Suppressor macrophage treated with lipopolysaccharide for 1 hour (primary cell): ENCODE results near the gene LCE7A.

Source experiments
- DNase-seq, 3 donors: peaks; one replicate each; pipeline ENCODE4 v3.0.0-alpha.2; 2020 to 2022

LCE7A gene

GRCh38 chr1:152880907-152881306 is 21.1 kb downstream of the LCE7A start:
- no peak for DNase-seq

DNA sequence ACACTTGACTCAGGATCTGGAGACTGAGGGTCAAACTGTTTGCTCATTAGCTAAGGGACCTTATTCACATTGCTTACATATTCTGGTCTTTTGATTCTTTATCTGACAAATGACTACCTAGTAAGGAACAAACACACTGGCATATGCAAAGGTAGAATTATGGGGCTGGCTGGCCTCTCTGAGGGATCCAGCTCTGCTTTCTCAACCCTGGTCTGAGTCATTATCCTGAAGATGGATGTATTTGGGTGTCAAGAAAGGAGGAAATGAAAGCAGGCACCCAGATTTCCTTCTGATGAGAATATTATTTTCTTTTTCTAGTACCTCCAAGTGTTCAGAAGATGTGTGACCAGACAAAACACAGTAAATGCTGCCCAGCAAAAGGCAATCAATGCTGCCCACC is 24.3 kb downstream of the LCE7A start:
- peak in 1 of 3 donors; percentile 16 for DNase-seq

- no peak for DNase-seq
Observed at GRCh38 chr1:152884506-152884905, 24.7 kb downstream of the LCE7A start.

- DNase-seq: no peak
Observed at GRCh38 chr1:152884966-152885624, 25.3 kb downstream of the LCE7A start.

- DNase-seq: no peak
Observed at GRCh38 chr1:152886085-152886484, 26.3 kb downstream of the LCE7A start.

DNA sequence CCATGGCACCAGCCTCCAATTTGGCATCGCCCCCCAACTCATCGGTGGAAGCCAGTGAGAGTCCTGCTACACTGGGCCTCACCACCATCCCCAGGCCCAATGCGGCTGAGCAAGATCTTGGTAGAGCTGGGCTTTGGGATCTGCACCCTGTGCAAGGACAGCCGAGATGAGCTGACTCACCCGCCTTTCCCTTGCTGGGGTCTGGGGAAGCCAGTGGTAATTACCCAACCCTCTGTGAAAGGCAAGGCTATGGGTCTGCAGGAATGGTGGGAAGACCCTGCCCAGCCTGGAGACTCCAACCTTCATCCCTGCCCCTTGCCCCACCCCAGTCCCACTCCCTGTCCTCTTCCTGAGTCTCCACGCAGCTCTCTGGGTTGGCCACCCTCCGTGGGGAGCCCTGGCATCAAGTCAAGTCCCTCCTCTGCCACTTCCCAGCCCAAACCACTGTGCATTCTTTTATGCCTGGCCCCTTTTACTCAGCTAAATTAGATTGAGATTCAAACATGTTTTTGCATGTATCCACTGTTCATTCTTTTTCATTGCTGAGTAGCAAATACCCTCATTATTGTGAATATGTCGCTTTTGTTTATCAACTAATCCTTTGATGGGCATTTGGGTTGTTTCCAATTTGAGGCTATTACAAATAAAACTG is 27.1 kb downstream of the LCE7A start:
- no peak for DNase-seq

DNA sequence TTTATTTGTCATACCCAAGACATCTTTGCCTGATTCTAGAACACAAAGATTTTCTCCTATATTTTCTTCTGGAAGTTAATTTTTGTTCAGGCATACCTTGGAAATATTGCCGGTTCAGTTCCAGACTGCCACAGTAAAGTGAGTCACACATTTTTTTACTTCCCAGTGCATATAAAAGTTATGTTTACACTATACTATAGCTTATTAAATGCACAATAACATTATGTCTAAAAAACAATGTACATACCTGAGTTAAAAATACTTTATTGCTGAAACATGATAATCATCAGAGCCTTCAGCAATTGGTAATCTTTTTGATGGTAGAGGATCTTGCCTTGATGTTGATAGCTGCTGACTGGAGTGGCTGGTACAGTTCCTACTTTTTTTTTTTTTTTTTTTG is 28.3 kb downstream of the LCE7A start:
- no peak for DNase-seq

DNA sequence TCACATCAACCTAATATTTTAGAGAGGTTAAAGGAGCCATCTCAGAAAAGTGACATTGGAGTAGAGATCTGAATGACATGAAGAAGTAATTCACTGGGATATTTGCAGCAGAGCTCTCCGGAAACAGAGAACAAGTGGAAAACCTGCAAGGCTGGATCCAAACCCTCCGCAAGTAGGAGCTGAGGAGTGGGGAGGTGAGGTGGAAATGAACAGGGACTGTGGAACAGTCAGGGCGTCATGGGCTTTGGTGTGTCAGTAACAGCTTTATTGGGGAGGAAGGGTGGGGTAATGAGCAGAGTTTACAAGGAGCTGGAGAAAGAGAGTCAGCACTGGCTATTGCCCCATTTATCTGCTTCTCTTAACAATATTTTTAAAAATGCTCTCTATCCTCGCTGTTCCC is 39.2 kb downstream of the LCE7A start:
- DNase-seq: no peak

DNA sequence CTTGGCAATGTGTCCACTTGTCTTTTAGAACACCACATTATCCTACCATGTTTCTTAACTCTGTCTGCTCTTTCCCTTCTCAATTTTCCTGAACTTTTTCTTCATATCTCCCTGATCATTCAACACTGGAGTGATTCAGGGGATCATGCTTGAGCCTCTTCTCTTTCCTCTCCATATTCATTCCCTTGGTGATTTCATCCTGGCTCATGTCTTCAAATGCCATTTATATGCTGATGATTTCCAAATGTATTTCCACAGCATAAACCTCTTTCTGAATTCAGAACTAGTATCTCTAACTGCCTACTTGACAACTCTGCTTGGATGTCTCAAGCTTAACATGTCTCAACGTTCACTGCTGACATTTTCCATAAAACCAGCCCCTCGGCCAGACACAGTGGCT is 40.1 kb downstream of the LCE7A start:
- no peak for DNase-seq

GRCh38 chr1:152901631-152902030 is 41.8 kb downstream of the LCE7A start:
- DNase-seq: no peak

GRCh38 chr1:152902636-152903035 is 42.8 kb downstream of the LCE7A start:
- no peak for DNase-seq

GRCh38 chr1:152904688-152905440 is 45.1 kb downstream of the LCE7A start:
- peak in 2 of 3 donors; percentile 3 to 7 for DNase-seq

DNA sequence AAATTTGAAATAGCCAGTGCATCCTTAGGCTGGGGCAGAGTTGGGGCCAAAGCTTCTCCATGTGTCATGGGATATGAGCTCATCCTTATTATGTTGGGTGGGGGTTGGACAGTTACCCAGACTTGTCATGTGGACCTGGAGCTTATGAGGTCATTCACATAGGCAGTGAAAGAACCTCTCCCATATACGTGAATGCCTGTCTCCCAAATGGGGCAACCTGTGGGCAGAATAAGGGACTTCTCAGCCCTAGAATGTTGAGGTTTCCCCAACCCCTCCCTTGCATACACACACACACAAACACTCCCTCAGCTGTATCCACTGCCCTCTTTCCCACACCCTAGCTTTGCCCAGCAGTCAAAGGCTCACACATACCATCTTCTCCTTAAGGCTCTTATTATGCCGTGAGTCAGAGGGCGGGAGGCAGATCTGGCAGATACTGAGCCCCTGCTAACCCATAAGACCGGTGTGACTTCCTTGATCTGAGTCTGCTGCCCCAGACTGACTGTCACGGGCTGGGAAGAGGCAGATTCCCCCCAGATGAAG is 46.3 kb downstream of the LCE7A start:
- DNase-seq: peak; percentile 15 to 25 (median 22)

GRCh38 chr1:152907686-152908601 is 48.1 kb downstream of the LCE7A start, which contains the start of gene IVL:
TSS of gene IVL (plus strand) at chr1:152908546. CDS start at chr1:152909798, 1,252 bp downstream.
- no peak for DNase-seq

GRCh38 chr1:152909206-152909605 is 49.4 kb downstream of the LCE7A start:
- no peak for DNase-seq
